Motor neuron (in vitro differentiated cells): ENCODE data around the gene GTF2A2. TPM values are rescaled to one million over a fixed set of nuclear protein-coding genes. Genes with fewer than 3 reads are reported as not detected.
A peak's percentile ranks its signal among the peaks of the same experiment; 100 is the strongest.

Experiments
- ATAC-seq, 8 experiments: fragments of 200-7000 bp; cut with Tn5 transposase; replicated peaks in 6 of 8; 2 replicates each; pipeline ENCODE4 v1.8.0; 2021; ENCODE audit warnings: mild to moderate bottlenecking in 8 of 8, moderate library complexity in 8 of 8
- H3K27ac ChIP-seq, 2 donors: fragments of 250-450 bp; sonication (Bioruptor Pico); 2 replicates each; pipeline ENCODE4 v1.9.0; 2021; ENCODE audit warnings: antibody characterized with exemption in 2 of 2, mild to moderate bottlenecking in 2 of 2, moderate library complexity in 1 of 2
- H3K4me1 ChIP-seq, 2 donors: fragments of 250-450 bp; sonication (Bioruptor Pico); replicated peaks in 1 of 2; 2 replicates each; pipeline ENCODE4 v1.6.1; 2021; ENCODE audit warnings: antibody characterized with exemption in 2 of 2, mild to moderate bottlenecking in 2 of 2, moderate library complexity in 1 of 2
- H3K4me3 ChIP-seq, 5 donors: fragments of 250-450 bp; sonication (Bioruptor Pico); 2 replicates each; pipeline ENCODE4 v1.9.0; 2021; ENCODE audit warnings: antibody characterized with exemption in 5 of 5, mild to moderate bottlenecking in 5 of 5, moderate library complexity in 4 of 5
- WGBS, 10 experiments: fragments of 450-650 bp; shearing (Covaris generic); methylation state at CpG; one replicate each; pipeline ENCODE4 v1.0.0; 2022; 5-methylcytosine and 5-hydroxymethylcytosine counted together
- in situ Hi-C, 9 experiments: fragments of 400-800 bp; cut with MboI; loops; one replicate each; pipeline ENCODE4 v1.15.0; 2021; ENCODE audit warnings: low sequenced_read_pairs in 9 of 9, low pct_unique_long_range_greater_than_20kb in 2 of 9; ENCODE audit not compliant: unreplicated experiment in 9 of 9
- total RNA-seq, 8 experiments: library from RNA; unstranded; fragments of 300-600 nt; gene quantifications; 2 replicates each; pipeline versions ENCODE4 v1.2.3 to v1.2.4, GENCODE V29; 2022

The GTF2A2 gene
- total RNA-seq, 8 experiments from 2014 or later: 76.0 to 158 (median 115) TPM

DNA sequence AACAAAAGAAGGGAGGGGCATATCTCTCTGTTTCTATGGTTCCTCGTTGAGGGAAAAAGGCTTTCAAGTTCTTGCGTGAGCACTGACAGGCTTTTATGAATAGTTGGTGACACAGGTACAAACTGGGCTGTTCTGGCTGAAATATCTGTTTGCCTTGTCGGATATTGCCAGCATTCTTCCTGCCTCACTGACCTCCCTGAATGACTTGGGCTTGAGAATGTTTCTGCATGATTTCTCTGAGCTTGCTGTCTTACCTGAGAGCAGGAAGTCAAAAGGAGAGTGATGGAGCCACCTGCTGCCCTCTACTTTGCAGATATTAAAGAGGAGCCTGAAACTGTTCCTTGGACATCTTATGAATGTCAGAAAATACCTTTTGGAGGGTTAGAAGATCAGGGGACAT lies 40.9 kb downstream of the GTF2A2 start:
- H3K27ac ChIP-seq: no peak overlapping the region
- WGBS, 10 experiments: 6 to 100% (median 46%) methylated on average over 1 to 3 of the region's 3 CpGs; no CpG with 5 or more reads in 2 of the 10 experiments
- ATAC-seq: peak in 5 of 8 experiments; percentile 67 to 89 (median 78)
- H3K4me1 ChIP-seq: peaks cover 6 to 16% of the 10 kb centered on the region in 2 donors
- peak overlapping the region in 3 of 5 donors; percentile 11 to 32 (median 21) for H3K4me3 ChIP-seq
- in situ Hi-C loops: no loop called here

DNA sequence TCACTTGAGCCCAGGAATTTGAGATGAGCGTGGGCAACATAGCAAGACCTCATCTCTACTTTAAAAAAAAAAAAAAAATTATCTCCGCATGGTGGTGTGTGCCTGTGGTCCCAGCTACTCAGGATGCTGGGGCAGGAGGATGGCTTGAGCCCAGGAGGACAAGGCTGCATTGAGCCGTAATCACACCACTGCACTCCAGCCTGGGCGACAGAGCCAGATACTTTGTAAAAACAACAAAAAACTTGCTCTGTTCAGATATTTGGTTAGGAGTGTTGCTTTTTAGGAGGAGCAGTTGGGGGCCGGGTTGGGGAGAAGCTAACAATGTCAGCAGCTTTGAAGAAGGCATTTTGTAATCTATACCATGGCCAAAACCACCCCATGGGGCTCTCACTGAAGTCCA lies 41.7 kb downstream of the GTF2A2 start:
- WGBS, 10 experiments: 73 to 100% (median 87%) methylated on average over 1 to 5 of the region's 5 CpGs; no CpG with 5 or more reads in 2 of the 10 experiments
- H3K27ac ChIP-seq: no peak overlapping the region
- no peak for ATAC-seq
- peaks cover 6 to 17% of the 10 kb centered on the region in 2 donors for H3K4me1 ChIP-seq
- in situ Hi-C loops: no loop called here
- no peak overlapping the region for H3K4me3 ChIP-seq

DNA sequence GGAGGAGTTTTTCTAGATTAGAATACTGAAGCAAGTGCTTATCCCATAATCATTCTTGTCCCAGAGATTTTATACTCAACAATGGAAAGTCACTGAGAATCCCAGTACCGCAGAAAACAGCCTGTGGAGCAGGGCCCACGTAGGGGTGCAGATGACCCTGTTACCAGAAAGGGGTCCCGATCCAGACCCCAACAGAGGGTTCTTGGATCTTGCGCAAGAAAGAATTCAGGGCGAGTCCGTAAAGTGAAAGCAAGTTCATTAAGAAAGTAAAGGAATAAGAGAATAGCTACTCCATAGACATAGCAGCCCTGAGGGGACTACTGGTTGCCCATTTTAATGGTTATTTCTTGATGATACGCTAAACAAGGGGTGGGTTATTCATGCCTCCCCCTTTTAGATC lies 43.2 kb downstream of the GTF2A2 start:
- H3K4me3 ChIP-seq: no peak overlapping the region
- no peak overlapping the region for H3K27ac ChIP-seq
- in situ Hi-C loops: no loop called here
- no peak for ATAC-seq
- 60 to 100% (median 82%) methylated on average over 2 to 6 of the region's 7 CpGs; no CpG with 5 or more reads in 2 of the 10 experiments for WGBS, 10 experiments
- peaks cover 6 to 17% of the 10 kb centered on the region in 2 donors for H3K4me1 ChIP-seq

DNA sequence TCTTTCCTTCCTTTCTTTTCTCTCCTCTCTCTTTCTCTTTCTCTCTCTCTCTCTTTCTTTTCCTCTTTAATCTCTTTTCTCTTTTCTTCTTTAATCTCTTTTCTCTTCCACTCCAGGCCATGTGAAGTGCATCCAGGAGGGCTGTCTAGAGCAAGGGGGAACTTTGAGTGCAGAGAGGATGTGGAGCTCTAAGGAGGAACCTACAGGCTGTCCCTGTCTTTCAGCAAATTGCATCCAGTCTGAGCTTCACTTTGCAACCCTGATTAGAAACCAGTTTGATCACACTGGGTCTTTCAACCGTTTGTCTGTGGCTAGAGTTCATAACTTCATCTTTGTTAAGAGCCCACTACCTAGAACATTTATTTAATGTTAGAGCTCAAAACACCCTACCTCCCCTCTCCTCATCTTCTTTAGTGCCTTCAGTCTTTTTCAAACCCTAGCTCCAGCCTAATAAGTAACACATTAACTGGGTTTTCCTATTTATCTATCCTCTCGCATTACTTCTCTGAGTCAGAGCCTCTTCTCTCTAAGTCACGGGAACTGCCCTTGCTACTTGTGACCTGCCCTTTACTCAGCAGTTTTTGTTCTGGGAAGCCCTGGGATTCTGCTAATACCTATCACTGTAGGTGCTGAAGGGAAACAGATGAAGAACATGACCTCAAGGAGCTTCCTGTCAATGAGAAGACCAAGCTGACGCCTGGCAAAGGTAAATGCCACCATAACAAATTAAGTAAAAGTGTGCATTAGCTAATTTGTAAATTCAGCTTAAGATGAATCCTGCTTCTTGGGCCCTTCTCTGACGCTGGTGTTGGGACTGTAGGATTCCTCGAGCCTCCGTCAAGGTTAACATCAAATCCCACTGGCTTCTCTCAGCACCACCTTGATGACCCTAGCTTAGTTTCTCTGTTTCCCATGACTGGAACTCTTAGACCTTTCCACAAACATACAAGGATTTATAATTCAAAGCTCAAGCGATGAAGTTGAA lies 45.7 kb downstream of the GTF2A2 start, which contains the start of gene GCNT3:
TSS of gene GCNT3 (plus strand) at position 508 of the 985 bp plus-strand sequence. CDS start 6,456 bp downstream, outside the sequence.
- no peak within 1 kb of the TSS for H3K4me3 ChIP-seq
- ATAC-seq: peak in 2 of 8 experiments; percentile 67 to 77
- in situ Hi-C loops: no loop called here
- H3K27ac ChIP-seq: no peak within 1 kb of the TSS
- peaks cover 6 to 16% of the 10 kb centered on the region in 2 donors for H3K4me1 ChIP-seq
- 0 to 57% (median 36%) methylated on average over 2 to 8 of the region's 8 CpGs for WGBS, 10 experiments

DNA sequence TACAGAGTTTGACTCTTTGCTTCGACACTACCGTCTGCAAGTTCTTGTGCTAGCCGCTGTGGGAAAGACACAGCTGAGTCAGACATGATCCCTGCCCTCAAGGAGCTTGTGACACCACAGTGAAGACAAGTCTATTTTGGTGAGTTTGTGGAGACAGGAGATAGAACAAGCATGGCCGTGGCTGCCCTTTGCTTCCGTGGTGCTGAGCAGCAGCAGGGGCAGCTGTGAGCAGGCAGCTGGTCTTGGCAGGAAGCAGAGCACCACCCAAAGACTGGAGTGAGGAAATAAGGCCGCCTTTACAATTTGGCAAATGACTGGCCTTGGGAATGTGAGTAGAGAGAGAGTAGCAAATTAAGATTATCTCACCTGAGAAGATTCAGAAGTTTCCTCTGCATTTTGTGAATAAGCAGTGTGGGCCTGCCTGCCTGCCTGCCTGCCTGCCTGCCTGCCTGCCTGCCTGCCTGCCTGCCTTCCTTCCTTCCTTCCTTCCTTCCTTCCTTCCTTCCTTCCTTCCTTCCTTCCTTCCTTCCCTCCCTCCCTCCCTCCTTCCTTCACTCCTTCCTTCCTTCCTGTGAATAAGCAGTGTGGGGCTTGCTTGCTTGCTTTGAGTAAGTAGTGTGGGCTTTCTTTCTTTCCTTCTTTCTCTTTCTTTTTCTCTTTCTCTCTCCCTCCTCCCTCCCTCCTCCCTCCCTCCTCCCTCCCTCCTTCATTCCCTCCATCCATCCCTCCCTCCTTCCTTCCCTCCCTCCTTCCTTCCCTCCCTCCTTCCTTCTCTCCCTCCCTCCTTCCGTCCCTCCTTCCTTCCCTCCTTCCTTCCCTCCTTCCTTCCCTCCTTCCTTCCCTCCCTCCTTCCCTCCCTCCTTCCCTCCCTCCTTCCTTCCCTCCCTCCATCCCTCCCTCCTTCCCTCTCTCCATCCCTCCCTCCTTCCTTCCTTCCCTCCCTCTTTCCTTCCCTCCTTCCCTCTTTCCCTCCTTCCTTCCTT lies 47.3 kb downstream of the GTF2A2 start:
- WGBS, 10 experiments: 34 to 100% (median 93%) methylated on average over 3 to 5 of the region's 7 CpGs; no CpG with 5 or more reads in 3 of the 10 experiments
- ATAC-seq: peak in 1 of 8 experiments; percentile 27
- no peak overlapping the region for H3K27ac ChIP-seq
- peaks cover 0 to 7% of the 10 kb centered on the region in 2 donors for H3K4me1 ChIP-seq
- no peak overlapping the region for H3K4me3 ChIP-seq
- in situ Hi-C loops: no loop called here

DNA sequence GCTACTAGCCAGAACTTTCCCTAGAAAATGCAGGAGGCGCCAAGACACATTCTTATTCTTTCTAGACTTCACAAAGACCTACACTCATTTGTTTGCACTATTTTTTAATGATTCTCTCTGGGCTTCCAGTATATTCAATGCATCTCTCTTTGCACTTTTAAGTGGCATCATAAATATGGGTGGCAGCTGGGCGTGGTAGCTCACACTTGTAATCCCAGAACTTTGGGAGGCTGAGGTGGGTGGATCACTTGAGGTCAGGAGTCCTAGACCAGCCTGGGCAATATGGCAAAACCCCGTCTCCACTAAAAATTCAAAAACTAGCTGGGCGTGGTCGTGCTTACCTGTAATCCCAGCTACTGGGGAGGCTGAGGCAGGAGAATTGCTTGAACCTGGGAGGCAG lies 51.3 kb downstream of the GTF2A2 start:
- Histone ChIP-seq H3K4me3 (no peak overlapping the region), H3K4me1 (no peaks in the 10 kb centered on the region), H3K27ac (no peak overlapping the region)
- 0 to 100% (median 71%) methylated on average over 1 to 5 of the region's 5 CpGs; no CpG with 5 or more reads in 4 of the 10 experiments for WGBS, 10 experiments
- in situ Hi-C loops: no loop called here
- peak in 1 of 8 experiments; percentile 30 for ATAC-seq

DNA sequence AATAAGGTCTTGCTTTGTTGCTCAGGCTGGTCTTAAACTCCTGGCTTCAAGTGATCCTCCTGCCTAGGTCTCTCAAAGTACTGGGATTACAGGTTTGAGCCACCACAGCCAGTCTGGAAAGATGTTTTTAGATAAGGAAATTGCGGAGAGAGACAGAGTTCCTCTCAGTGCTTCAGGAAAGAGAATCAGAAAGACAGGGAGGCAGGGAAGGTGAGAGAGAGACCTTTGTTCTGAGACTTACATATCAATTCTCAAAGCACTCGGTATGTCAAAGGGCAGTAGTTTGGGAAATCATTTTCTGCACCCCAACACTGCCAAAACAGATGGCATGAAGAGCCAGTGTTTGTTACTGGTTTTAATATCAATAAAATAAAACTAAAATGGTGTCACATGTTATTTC lies 58.9 kb downstream of the GTF2A2 start:
- in situ Hi-C loops: no loop called here
- no peak for ATAC-seq
- 60 to 100% (median 77%) methylated on average over 1 to 2 of the region's 2 CpGs; no CpG with 5 or more reads in 2 of the 10 experiments for WGBS, 10 experiments
- H3K4me1 ChIP-seq: no peaks in the 10 kb centered on the region
- no peak overlapping the region for H3K4me3 ChIP-seq
- H3K27ac ChIP-seq: no peak overlapping the region

DNA sequence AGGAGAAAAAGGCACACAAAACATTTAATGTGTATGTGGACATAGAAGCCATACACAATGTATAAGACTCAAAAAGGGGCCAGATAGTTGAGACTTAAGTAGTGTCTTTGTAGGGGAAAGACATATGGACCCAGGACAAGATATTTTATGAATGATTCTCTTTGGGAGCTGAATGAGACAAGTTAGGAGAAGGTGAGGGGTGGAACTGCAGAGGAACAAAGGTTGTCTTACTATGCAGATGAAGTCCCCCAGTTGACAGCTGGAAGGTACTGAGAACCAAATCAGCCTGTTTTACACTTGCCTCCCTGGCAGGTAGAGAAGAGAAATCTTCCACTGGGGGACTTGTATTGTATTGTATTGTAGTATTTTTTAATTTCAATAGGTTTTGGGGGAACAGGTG lies 60.7 kb downstream of the GTF2A2 start:
- Histone ChIP-seq H3K4me1 (no peaks in the 10 kb centered on the region), H3K4me3 (no peak overlapping the region), H3K27ac (no peak overlapping the region)
- in situ Hi-C loops: no loop called here
- ATAC-seq: no peak

DNA sequence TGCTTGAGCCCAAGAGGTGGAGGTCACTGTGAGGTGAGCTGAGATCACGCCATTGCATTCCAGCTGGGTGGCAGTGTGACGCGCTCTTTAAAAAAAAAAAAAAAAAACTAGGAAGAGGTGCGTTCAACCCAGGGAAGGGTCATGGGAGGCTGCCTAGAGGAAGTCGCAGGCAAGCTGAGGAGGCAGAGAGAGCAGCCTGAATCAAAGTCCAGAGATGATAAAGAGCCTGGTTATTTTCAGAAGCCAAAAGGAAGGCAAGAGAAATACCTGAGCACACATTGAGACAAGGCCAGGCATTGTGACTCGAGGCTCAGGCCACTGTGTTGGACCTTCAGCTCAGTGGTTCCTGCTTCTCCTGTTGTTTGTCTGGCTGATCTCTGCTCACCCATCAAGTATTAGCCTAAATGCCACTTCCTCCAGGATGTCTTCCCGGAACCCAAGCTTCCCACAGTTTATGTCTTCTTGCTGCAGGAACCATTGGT lies 61.8 kb downstream of the GTF2A2 start:
- in situ Hi-C loops: no loop called here
- ATAC-seq: no peak
- Histone ChIP-seq H3K4me3 (no peak overlapping the region), H3K27ac (no peak overlapping the region), H3K4me1 (no peaks in the 10 kb centered on the region)
- 40 to 85% (median 80%) methylated on average over 1 to 6 of the region's 7 CpGs; no CpG with 5 or more reads in 1 of the 10 experiments for WGBS, 10 experiments

DNA sequence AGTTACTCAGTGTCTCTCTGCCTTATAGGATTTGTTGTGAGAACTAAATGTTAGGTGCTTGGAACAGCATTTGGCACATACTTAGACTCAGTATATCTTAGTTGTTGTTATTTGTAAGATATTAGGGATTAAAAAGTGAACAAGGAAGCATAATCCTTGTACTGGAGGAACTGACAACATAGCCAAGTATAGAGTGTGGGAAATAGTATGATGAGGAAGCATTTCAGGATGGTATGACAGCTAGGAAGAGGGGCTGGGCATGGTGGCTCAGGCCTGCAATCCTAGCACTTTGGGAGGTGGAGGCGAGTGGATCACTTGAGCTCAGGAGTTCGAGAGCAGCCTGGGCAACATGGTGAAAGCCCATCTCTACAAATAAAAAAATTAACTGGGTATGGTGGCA lies 62.3 kb downstream of the GTF2A2 start:
- in situ Hi-C loops: no loop called here
- WGBS, 10 experiments: 60 to 100% (median 86%) methylated on average over 1 to 2 of the region's 2 CpGs; no CpG with 5 or more reads in 4 of the 10 experiments
- H3K4me3 ChIP-seq: no peak overlapping the region
- H3K4me1 ChIP-seq: no peaks in the 10 kb centered on the region
- no peak for ATAC-seq
- H3K27ac ChIP-seq: no peak overlapping the region

DNA sequence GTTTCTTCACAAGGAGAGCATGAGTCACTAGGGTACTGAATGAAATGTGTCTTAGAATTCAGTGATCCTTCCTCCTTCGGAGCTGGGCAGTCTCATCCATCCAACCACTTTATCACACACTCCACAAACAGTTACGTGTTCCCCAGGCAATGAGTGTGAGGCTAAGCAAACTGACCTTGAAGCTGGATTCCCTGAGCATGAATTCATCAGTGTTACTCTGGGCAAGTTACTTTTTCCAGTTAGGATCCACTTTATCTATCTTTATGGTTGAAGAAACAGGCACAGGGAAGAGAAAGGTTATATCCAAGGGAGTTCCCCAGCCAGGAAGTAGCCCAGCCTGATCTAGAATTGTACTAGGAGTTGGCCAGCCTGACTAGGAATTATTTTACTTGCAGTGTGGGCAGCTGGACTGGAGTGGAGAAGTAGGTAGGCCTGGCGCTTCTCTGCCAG lies 62.8 kb downstream of the GTF2A2 start:
- 33 to 100% (median 73%) methylated on average over 1 to 3 of the region's 3 CpGs; no CpG with 5 or more reads in 2 of the 10 experiments for WGBS, 10 experiments
- H3K4me1 ChIP-seq: no peaks in the 10 kb centered on the region
- peak in 6 of 8 experiments; percentile 45 to 96 (median 78) for ATAC-seq
- in situ Hi-C loops: no loop called here
- no peak overlapping the region for H3K4me3 ChIP-seq
- H3K27ac ChIP-seq: no peak overlapping the region

DNA sequence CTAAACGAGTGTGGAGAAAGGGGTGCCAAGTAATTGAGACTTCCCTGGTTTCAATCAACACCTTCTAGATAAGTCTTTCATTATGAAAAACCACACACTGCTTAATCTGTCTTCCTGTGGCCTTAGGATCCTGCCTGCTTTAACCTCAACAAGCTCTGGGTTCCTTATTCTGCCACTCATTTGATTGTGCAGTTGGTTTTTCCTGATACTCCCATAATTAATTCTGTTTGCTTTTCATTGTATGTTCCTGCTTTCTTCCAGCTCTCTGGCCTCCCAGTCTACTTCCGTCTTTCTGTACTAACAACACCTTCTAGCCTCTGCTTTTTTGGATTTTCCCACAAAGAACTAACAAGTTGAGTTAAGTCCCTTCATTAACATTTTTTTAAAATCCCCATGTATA lies 66.0 kb downstream of the GTF2A2 start:
- H3K27ac ChIP-seq: no peak overlapping the region
- in situ Hi-C loops: no loop called here
- ATAC-seq: peak in 1 of 8 experiments; percentile 20
- 20 to 100% (median 57%) methylated on average over 1 to 2 of the region's 2 CpGs; no CpG with 5 or more reads in 2 of the 10 experiments for WGBS, 10 experiments
- no peak overlapping the region for H3K4me3 ChIP-seq
- H3K4me1 ChIP-seq: peaks cover 5 to 8% of the 10 kb centered on the region in 2 donors
